TTC549 (cell line): ENCODE measurements around the gene COX10.
"Not testable (repeated sequence)": the region's sequence is repeated elsewhere in the genome, so short reads cannot be mapped to it uniquely, and the experiment has no call there.

Experiments used
- FAIRE-seq: peaks from 2 replicates; lab custom pipeline; 2012; peaks lifted over from hg19 to GRCh38; lab: Jason Lieb, UNC

The COX10 gene

GRCh38 chr17:14069251-14070021, at the start of gene COX10:
COX10 (plus strand) TSS chr17:14069504; CDS start chr17:14069606, 102 bp downstream.
- no peak for FAIRE-seq

GRCh38 chr17:14021651-14022294, 47.5 kb upstream of the COX10 start:
- not testable (repeated sequence) for FAIRE-seq

DNA sequence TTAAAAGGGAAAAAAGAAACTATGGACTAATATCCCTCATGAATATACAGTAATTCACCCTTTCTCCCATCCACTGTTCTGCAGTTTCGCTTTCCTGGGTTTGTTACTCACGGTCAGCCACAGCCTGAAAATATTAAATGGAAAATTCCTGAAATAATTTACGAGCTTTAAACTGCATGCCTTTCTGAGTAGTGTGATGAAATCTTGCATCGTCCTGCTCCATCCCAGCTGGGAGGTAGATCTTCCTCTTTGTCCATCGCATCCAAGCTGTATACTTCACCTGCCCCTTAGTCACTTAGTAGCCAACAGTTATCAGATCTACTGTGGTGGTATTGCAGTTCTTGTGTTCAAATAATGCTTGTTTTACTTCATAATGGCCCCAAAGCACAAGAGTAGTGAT, 39.5 kb upstream of the COX10 start:
- not testable (repeated sequence) for FAIRE-seq

DNA sequence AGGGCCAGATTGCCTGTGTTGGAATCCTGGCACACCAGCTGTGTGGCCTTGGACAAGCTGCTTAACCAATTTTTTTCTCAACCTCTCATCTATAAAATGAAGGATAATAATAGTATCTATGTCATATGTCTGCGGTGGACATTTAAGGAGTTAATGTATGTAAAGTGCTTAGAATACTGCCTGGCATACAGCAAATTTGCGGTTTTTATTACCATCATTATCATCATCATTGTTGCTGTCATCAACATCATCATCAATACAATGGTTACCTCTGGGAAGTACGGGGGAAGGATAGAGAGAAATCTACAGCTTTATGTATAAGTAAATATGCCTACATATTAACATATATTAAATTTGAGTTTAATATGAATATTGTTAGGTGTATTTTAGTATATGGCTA, 37.1 kb upstream of the COX10 start:
- no peak for FAIRE-seq

DNA sequence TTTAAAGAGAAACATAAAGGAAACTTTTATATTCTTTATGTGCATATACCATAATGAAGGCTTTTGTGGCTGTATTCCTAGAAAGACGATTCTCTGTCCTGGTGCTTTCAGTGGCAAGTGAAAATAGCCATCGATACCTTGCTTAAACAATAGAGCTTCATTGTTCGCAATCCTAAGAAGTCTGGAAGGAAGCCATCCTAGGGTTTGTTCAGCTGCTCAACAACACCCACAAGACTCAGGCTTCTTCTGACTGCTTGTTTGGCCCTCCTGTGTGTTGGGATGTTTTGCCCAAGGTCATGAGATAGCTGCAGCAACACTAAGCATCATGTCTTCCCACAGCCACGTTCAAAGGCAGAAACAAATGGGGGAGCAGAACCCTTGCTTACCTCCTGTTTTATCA, 36.1 kb upstream of the COX10 start:
- FAIRE-seq: no peak

DNA sequence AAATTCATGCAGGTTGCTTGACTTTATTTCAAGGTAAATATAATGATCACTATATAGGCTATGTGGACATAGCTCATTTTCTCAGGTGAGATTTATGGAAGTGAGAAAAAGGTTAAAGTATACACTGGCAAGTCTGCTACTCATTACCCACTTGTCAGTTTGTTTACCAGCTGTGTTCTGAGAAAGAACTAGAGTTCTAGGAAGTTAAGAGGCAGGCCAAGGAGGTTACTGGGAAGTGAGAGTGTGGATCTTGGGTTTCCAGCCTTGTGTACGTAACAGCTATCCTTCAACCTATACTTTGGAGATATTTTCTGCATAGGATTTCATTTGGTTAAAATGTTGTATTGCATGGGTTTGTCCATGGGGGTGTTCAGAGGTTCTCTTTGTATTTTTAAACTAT, 31.9 kb upstream of the COX10 start:
- no peak for FAIRE-seq

- FAIRE-seq: no peak
Observed at GRCh38 chr17:14038206-14038605, 31.1 kb upstream of the COX10 start.

DNA sequence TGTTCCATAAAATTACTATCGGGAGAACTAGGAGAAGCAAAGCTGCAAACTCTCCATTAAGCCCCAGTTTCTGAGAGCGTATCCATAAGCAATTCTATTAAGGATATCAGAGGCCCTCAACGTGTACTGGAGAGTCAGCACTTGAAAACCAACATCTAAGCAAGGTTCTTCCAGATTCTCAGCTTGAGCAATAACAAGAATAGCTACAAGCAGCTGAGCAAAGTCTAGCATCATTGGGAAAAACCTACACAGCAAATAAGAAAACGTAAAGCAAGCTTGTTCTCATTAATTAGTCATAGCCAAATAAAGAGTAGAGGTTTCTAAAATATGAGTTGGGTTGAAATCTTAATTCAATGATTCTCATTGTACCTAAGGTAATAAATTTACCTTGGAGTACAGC, 26.9 kb upstream of the COX10 start:
- no peak for FAIRE-seq

DNA sequence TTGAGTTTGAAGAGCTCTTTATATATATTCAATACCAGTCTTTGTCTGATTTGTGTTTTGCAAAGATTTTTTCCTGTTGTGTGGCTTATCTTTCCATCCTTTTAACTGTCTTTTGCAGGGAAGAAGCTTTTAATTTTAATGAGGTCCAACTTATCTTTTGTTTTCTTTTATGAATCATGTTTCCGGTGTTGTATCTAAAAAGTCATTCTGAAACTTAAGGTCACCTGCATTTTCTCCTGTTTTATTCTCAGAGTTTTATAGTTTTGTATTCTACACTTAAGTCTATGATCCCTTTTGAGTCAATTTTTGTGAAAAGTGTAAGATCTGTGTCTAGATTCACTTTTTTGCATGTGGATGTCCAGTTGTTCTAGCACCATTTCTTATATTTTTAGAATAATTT, 24.6 kb upstream of the COX10 start:
- no peak for FAIRE-seq

GRCh38 chr17:14046978-14047377, 22.3 kb upstream of the COX10 start:
- FAIRE-seq: no peak

DNA sequence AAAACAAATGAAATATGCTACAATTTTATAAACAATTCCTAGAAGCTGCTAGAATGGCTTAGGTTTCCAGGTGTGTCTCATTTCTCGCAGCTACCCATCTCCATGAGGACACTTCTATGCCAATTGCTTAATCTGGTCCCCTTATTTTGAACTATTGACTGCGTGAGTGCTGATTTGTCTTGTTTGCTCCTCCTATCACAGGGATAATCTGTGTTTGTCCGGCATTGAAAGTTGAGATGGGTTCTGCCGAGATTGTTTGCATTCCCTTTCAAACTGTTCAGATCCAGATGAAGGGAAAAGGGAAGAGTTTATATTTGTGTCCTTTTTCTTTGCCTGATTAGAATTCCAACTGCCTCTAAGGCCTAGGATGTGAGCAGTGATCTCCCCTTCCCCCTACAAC, 21.7 kb upstream of the COX10 start:
- FAIRE-seq: no peak

DNA sequence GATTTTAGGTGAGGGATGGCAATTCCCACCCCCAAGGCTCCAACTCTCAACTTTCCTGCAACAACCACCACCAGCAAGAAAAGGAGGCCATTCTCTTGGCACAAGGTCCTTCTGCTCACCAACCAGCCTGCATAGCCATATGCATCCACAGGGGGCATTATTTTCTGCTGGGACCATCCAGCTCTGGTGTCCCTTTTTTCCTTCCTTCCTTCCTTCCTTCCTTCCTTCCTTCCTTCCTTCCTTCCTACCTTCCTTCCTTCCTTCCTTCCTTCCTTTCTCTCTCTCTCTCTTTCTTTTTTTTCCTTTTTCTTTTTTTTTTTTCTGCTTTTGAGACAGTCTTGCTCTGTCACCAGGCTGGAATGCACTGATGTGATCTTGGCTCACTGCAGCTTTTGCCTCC, 21.1 kb upstream of the COX10 start:
- no peak for FAIRE-seq

GRCh38 chr17:14050616-14051015, 18.7 kb upstream of the COX10 start:
- FAIRE-seq: no peak

GRCh38 chr17:14051692-14052091, 17.6 kb upstream of the COX10 start:
- no peak for FAIRE-seq

GRCh38 chr17:14052886-14053615, 16.3 kb upstream of the COX10 start:
- FAIRE-seq: no peak

GRCh38 chr17:14057591-14057990, 11.7 kb upstream of the COX10 start:
- FAIRE-seq: no peak

DNA sequence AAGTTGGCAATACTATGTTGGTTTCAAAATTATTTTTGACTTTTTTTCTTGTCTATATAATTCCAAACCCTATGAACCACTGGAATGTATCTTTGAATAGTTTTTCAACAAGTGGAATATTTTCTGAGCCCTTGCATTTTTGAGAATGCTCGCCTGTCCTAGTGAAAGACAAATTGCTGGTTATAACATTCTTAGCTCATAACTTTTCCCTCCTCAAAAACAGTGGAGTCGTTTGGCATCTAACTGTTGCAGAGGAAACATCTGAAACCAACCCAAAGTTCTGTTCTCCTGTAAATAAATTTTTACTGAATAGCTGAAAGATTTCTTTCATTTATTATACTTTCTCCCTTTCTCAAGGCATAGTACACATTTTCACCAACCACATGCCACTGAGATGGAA, 11.3 kb upstream of the COX10 start:
- FAIRE-seq: no peak

DNA sequence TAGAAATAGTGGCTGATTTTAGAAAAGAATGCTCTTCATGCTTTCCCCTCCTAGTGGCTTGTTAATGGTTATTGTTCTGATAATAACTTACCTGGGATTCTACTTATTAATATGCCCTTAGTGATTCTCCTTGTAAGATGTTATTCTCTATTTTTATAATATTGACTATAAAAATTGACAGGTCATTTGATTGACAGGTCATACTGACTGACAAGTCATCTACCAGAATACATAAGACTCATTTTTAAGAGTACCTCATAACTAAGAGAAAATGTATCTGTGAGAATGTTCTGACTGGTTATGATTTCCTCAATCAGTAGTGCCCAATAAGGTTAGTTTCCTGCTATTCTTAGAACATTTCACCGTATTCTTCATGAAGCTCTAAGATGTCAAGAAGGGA, 8.6 kb upstream of the COX10 start:
- FAIRE-seq: no peak

GRCh38 chr17:14061666-14062560, 7.4 kb upstream of the COX10 start:
- FAIRE-seq: no peak

DNA sequence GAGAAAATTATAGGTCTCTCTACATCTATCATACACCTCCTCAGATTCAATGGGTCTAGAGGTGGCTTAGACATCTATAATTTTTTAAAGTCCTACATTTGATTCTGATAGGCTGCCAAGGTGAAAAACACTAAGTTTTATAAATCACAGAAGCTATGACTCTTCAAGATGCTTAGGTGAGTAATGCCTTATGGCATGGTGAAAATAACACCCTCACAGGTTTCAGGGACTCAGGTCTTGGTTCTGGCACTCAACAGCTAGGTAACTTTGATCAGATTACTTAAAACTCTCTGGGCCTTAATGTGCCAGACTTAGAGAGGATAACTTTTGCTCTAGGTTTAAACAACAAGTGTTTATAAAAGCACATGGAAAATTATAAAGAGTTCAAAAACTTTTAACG, 2.0 kb upstream of the COX10 start:
- FAIRE-seq: no peak

GRCh38 chr17:14068542-14069250, 608 bp upstream of the COX10 start:
- FAIRE-seq: no peak
